ENCODE results near the gene CFAP221.

CFAP221 gene

GRCh38 chr2:119625226-119625625 lies 81.0 kb downstream of the CFAP221 start:
- TF ChIP-seq CTCF (IDR thresholded peaks at IDR 0.05; ENCODE audit: low read depth, low read length) = no peak
- no peak for DNase-seq (ENCODE audit: low read depth, low spot score)
- no peak overlapping the region for H3K4me3 ChIP-seq (ENCODE audit: low read depth, low read length)
- in situ Hi-C loops (cut with HindIII; ENCODE audit: low sequenced_read_pairs) = no loop called here

- no peak for DNase-seq (ENCODE audit: low read depth, low spot score)
- in situ Hi-C loops (cut with HindIII; ENCODE audit: low sequenced_read_pairs) = no loop called here
- no peak overlapping the region for H3K4me3 ChIP-seq (ENCODE audit: low read depth, low read length)
- no peak for TF ChIP-seq CTCF (IDR thresholded peaks at IDR 0.05; ENCODE audit: low read depth, low read length)
Observed at GRCh38 chr2:119629323-119629825, 85.1 kb downstream of the CFAP221 start.

- no peak for DNase-seq (ENCODE audit: low read depth, low spot score)
- in situ Hi-C loops (cut with HindIII; ENCODE audit: low sequenced_read_pairs) = no loop called here
- TF ChIP-seq CTCF (IDR thresholded peaks at IDR 0.05; ENCODE audit: low read depth, low read length) = no peak
- no peak overlapping the region for H3K4me3 ChIP-seq (ENCODE audit: low read depth, low read length)
Observed at GRCh38 chr2:119630121-119630520, 85.9 kb downstream of the CFAP221 start.

GRCh38 chr2:119637371-119637770 lies 93.1 kb downstream of the CFAP221 start:
- in situ Hi-C loops (cut with HindIII; ENCODE audit: low sequenced_read_pairs) = no loop called here
- no peak for DNase-seq (ENCODE audit: low read depth, low spot score)
- no peak for TF ChIP-seq CTCF (IDR thresholded peaks at IDR 0.05; ENCODE audit: low read depth, low read length)
- no peak overlapping the region for H3K4me3 ChIP-seq (ENCODE audit: low read depth, low read length)

GRCh38 chr2:119638246-119638645 lies 94.0 kb downstream of the CFAP221 start:
- DNase-seq (ENCODE audit: low read depth, low spot score) = no peak
- no peak overlapping the region for H3K4me3 ChIP-seq (ENCODE audit: low read depth, low read length)
- no peak for TF ChIP-seq CTCF (IDR thresholded peaks at IDR 0.05; ENCODE audit: low read depth, low read length)
- in situ Hi-C loops (cut with HindIII; ENCODE audit: low sequenced_read_pairs) = no loop called here

- TF ChIP-seq CTCF (IDR thresholded peaks at IDR 0.05; ENCODE audit: low read depth, low read length) = no peak
- no peak overlapping the region for H3K4me3 ChIP-seq (ENCODE audit: low read depth, low read length)
- in situ Hi-C loops (cut with HindIII; ENCODE audit: low sequenced_read_pairs) = no loop called here
- peak; percentile 62 for DNase-seq (ENCODE audit: low read depth, low spot score)
Observed at GRCh38 chr2:119638685-119639554, 94.7 kb downstream of the CFAP221 start.
